Hepatocyte (in vitro differentiated cells): Measurements from ENCODE around the gene STK32B. TPM values are rescaled to one million over a fixed set of nuclear protein-coding genes. Genes with fewer than 3 reads are reported as not detected.

Source experiments
- DNase-seq: peaks from one replicate; pipeline ENCODE4 v3.0.0-alpha.2; 2016; ENCODE audit warnings: low spot score
- H2AFZ ChIP-seq: fragments of 200-600 bp; sonication (generic); 2 replicates; pipeline ENCODE4 v1.6.0; 2016; ENCODE audit warnings: antibody characterized with exemption, mild to moderate bottlenecking
- H3K27ac ChIP-seq: fragments of 200-600 bp; sonication (generic); 2 replicates; pipeline ENCODE4 v1.5.1; 2016; ENCODE audit warnings: mild to moderate bottlenecking
- H3K27me3 ChIP-seq: fragments of 200-600 bp; sonication (generic); 2 replicates; pipeline ENCODE4 v1.6.1; 2016
- H3K36me3 ChIP-seq: fragments of 200-600 bp; sonication (generic); replicated peaks from 2 replicates; pipeline ENCODE4 v1.5.1; 2016; ENCODE audit warnings: low read depth; ENCODE audit not compliant: insufficient read depth
- H3K4me1 ChIP-seq: fragments of 200-600 bp; sonication (generic); 2 replicates; pipeline ENCODE4 v1.5.1; 2016; ENCODE audit warnings: mild to moderate bottlenecking, moderate library complexity; ENCODE audit not compliant: insufficient read depth
- H3K4me2 ChIP-seq: fragments of 200-600 bp; sonication (generic); 2 replicates; pipeline ENCODE4 v1.6.0; 2016
- H3K4me3 ChIP-seq: fragments of 200-600 bp; sonication (generic); 2 replicates; pipeline ENCODE4 v1.5.1; 2016; ENCODE audit warnings: mild to moderate bottlenecking
- H3K79me2 ChIP-seq: fragments of 200-600 bp; sonication (generic); 2 replicates; pipeline ENCODE4 v1.6.0; 2017; ENCODE audit warnings: mild to moderate bottlenecking
- H3K9me2 ChIP-seq: fragments of 200-600 bp; sonication (generic); replicated peaks from 2 replicates; pipeline ENCODE4 v1.6.0; 2017; ENCODE audit warnings: mild to moderate bottlenecking; ENCODE audit not compliant: insufficient read depth
- H3K9me3 ChIP-seq: fragments of 200-600 bp; sonication (generic); 2 replicates; pipeline ENCODE4 v1.5.1; 2016; ENCODE audit warnings: low read depth, mild to moderate bottlenecking
- H4K20me1 ChIP-seq: fragments of 200-600 bp; sonication (generic); 2 replicates; pipeline ENCODE4 v1.6.0; 2016; ENCODE audit warnings: mild to moderate bottlenecking; ENCODE audit not compliant: insufficient read depth, poor library complexity, severe bottlenecking
- CTCF ChIP-seq: fragments of 200-600 bp; sonication (generic); IDR thresholded peaks from 2 replicates; pipeline ENCODE4 v1.5.1; 2016; ENCODE audit warnings: antibody characterized with exemption, mild to moderate bottlenecking; ENCODE audit not compliant: poor library complexity
- EZH2 ChIP-seq: fragments of 200-600 bp; sonication (generic); IDR thresholded peaks from 2 replicates; pipeline ENCODE4 v1.6.1; 2016; ENCODE audit warnings: antibody characterized with exemption, mild to moderate bottlenecking, borderline replicate concordance
- EZH2phosphoT487 ChIP-seq: fragments of 200-600 bp; sonication (generic); IDR thresholded peaks from one replicate; pipeline ENCODE4 v1.6.1; 2018; ENCODE audit warnings: antibody characterized with exemption, mild to moderate bottlenecking, low read depth, moderate library complexity; ENCODE audit not compliant: unreplicated experiment, severe bottlenecking
- WGBS: methylation state at CpG from one replicate; pipeline ENCODE4 v1.1.6; 2016; ENCODE audit warnings: low lambda C conversion rate; ENCODE audit errors: missing lambda C conversion rate; 5-methylcytosine and 5-hydroxymethylcytosine counted together
- polyA plus RNA-seq: library from polyadenylated mRNA; unstranded; fragments of >200 nt; fragmentation: Nextera tagmentation; extraction: Ambion mirVana; gene quantifications from 2 replicates; pipeline ENCODE4 v1.2.1, GENCODE V29; 2016
- total RNA-seq: library from RNA; depleted of rRNA; stranded (reverse); fragments of >200 nt; gene quantifications from 2 replicates; pipeline ENCODE4 v1.2.3, GENCODE V29; 2014

Gene STK32B
- total and polyA plus RNA-seq, 2 experiments from 2014 or later, result 0.51 to 1.6 TPM

GRCh38 chr4:5527211-5527610 is 475.9 kb downstream of the STK32B start:
- H3K4me1 ChIP-seq, result no peaks in the 10 kb centered on the region
- H3K4me2 ChIP-seq, result no peak overlapping the region
- H3K9me2 ChIP-seq, result no peaks in the 10 kb centered on the region
- no peak overlapping the region for H3K4me3 ChIP-seq
- 72% methylated on average over 3 of the region's 3 CpGs for WGBS
- no peaks in the 10 kb centered on the region for H3K36me3 ChIP-seq
- no peaks in the 10 kb centered on the region for H4K20me1 ChIP-seq
- no peak overlapping the region for H2AFZ ChIP-seq
- no peak for DNase-seq
- TF ChIP-seq EZH2 (no peak), CTCF (no peak), EZH2phosphoT487 (no peak)
- no peaks in the 10 kb centered on the region for H3K9me3 ChIP-seq
- H3K27ac ChIP-seq, result no peak overlapping the region
- H3K27me3 ChIP-seq, result no peaks in the 10 kb centered on the region
- no peaks in the 10 kb centered on the region for H3K79me2 ChIP-seq

DNA sequence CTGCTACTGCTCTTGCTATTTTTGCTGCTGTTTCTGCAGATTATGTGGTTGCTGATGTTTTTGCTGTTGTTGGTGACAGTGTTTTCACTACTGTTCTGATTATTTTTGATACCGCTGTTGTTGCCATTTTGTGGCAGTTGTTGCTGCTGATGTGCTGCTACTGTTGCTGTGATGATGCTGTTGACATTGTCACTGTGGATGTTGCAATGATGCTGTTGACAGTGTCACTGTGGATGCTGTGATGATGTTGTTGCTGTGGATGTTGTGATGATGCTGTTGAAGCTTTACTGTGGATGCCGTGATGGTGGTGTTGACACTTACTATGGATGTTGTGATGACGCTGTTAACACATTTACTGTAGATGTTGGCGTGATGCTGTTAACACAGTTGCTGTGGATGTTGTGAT is 476.8 kb downstream of the STK32B start:
- no peaks in the 10 kb centered on the region for H3K36me3 ChIP-seq
- no peaks in the 10 kb centered on the region for H3K9me3 ChIP-seq
- H3K9me2 ChIP-seq, result no peaks in the 10 kb centered on the region
- H3K4me1 ChIP-seq, result no peaks in the 10 kb centered on the region
- no peak for DNase-seq
- no peak overlapping the region for H3K4me3 ChIP-seq
- no peaks in the 10 kb centered on the region for H3K27me3 ChIP-seq
- no peaks in the 10 kb centered on the region for H4K20me1 ChIP-seq
- H3K4me2 ChIP-seq, result no peak overlapping the region
- TF ChIP-seq EZH2phosphoT487 (no peak), EZH2 (no peak), CTCF (no peak)
- H3K27ac ChIP-seq, result no peak overlapping the region
- 99% methylated on average over 4 of the region's 4 CpGs for WGBS
- no peaks in the 10 kb centered on the region for H3K79me2 ChIP-seq
- H2AFZ ChIP-seq, result no peak overlapping the region

GRCh38 chr4:5532100-5532499 is 480.8 kb downstream of the STK32B start:
- H3K9me2 ChIP-seq, result no peaks in the 10 kb centered on the region
- H3K36me3 ChIP-seq, result no peaks in the 10 kb centered on the region
- H4K20me1 ChIP-seq, result no peaks in the 10 kb centered on the region
- no peaks in the 10 kb centered on the region for H3K27me3 ChIP-seq
- H2AFZ ChIP-seq, result no peak overlapping the region
- no peaks in the 10 kb centered on the region for H3K9me3 ChIP-seq
- H3K27ac ChIP-seq, result no peak overlapping the region
- H3K4me3 ChIP-seq, result no peak overlapping the region
- WGBS, result 86% methylated on average over 2 of the region's 2 CpGs
- H3K4me1 ChIP-seq, result no peaks in the 10 kb centered on the region
- no peaks in the 10 kb centered on the region for H3K79me2 ChIP-seq
- TF ChIP-seq EZH2 (no peak), CTCF (no peak), EZH2phosphoT487 (no peak)
- no peak for DNase-seq
- no peak overlapping the region for H3K4me2 ChIP-seq

DNA sequence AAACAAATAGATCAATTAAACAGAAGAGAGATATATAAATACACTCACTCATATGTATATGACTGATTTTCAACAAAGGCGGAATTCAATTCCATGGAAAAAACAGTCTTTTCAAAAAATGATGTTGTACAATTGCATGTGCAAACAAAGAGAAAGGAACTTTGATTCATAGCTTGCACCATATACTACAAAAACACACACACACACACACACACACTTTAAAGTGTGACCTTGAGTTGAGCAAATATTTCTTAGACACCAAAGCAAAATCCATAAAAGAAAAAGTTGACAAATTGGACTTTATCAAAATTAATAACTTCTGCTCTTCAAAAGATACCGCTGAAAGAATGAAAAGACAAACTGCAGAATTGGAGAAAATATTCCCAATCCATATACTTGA is 488.3 kb downstream of the STK32B start:
- H2AFZ ChIP-seq, result no peak overlapping the region
- no peaks in the 10 kb centered on the region for H3K79me2 ChIP-seq
- H3K9me3 ChIP-seq, result no peaks in the 10 kb centered on the region
- WGBS, result 94% methylated on average over 2 of the region's 2 CpGs
- no peaks in the 10 kb centered on the region for H3K36me3 ChIP-seq
- TF ChIP-seq EZH2phosphoT487 (no peak), EZH2 (no peak), CTCF (no peak)
- H3K9me2 ChIP-seq, result no peaks in the 10 kb centered on the region
- no peak for DNase-seq
- H3K4me3 ChIP-seq, result no peak overlapping the region
- no peak overlapping the region for H3K4me2 ChIP-seq
- no peaks in the 10 kb centered on the region for H4K20me1 ChIP-seq
- no peak overlapping the region for H3K27ac ChIP-seq
- H3K4me1 ChIP-seq, result no peaks in the 10 kb centered on the region
- no peaks in the 10 kb centered on the region for H3K27me3 ChIP-seq
